Effector CD8-positive, alpha-beta T cell (primary cell): ENCODE measurements around the gene PTPRB.

ENCODE experiments used
- DNase-seq: peaks from one replicate; lab custom pipeline; 2025; lab: John Stamatoyannopoulos, UW

Gene PTPRB

DNA sequence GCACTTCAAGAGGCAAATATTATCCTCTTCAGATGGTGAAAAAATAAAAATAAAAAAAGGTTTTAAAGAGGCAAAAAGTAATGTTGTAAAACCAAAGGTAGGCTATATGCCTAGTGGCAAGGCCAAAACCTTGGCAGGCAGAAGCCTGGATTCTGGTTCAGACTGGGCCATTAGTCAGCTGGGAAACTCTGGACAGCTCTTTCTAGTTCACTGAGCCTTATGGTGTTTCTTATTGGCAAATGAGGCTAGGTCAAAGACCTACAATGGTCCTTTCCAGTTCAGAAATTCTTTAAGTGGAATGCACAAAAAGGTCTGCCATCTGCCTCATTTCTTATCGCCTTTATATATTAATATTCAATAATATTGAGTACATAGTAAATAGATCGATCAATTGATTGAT lies 44.6 kb downstream of the PTPRB start:
- DNase-seq, result no peak

DNA sequence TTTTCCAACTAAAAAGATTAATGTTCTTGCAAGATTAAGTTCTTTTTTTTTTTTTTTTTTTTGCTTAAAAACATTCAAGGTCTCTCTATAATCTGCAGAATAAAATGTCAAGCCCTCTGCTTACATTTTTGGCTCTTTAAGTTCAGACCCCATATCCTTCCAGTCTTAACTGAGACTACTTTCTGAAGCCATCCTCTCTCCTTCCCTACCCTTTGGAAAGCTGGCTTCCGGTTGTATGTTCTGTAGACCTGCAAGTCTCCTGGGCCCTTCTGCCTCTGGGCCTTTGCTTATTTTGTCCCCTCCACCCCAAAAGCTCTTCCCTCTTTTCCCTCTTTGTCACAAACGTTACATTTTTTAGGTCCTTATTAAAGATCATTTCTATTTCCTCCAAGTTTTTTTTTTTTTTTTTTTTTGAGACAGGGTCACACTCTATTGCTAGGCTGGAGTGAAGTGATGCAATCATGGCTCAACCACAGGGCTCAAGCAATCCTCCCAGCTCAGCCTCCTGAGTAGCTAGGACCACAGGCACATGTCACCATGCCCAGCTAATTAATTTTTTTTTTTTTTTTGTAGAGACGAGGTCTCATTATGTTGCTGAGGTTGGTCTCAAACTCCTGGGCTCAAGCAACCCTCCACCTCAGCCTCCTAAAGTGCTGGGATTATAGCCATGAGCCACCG lies 46.5 kb downstream of the PTPRB start:
- no peak for DNase-seq

DNA sequence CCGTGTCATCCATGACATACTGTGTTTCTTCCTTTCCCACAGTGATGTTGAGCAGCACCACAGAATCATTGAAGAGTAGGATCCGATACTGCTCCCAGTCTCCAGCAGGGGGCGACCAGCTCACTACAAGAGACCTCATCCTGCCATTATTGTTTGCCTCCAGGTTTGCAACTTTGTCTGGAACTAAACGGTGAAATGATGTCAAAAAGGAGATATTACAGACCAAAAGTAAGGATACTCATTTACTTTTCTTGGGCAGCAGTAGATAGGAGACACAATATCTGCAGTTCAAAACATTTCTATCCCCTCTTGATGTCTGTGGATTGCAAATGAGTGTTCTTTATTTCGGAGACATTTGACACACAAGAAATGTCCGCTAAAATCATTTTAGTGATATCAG lies 47.2 kb downstream of the PTPRB start:
- DNase-seq, result peak; percentile 4

DNA sequence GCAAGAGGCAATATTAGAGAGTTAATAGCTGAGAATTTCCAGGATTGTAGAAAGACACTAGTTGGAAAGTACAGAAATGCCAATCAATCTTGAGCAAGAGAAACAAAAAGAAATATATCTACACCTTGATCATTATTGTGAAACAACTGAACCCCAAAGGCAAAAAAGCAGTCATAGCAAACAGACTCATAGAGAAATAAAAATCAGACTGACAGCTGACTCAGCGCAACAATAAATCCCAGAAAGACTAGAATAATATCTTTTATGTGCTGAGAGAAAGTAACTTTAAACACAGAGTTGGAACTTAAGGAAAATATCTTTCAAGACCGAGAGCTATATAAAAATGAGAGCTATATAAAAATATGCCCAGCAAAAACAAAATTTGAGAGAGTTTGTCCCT lies 52.9 kb downstream of the PTPRB start:
- DNase-seq, result no peak

DNA sequence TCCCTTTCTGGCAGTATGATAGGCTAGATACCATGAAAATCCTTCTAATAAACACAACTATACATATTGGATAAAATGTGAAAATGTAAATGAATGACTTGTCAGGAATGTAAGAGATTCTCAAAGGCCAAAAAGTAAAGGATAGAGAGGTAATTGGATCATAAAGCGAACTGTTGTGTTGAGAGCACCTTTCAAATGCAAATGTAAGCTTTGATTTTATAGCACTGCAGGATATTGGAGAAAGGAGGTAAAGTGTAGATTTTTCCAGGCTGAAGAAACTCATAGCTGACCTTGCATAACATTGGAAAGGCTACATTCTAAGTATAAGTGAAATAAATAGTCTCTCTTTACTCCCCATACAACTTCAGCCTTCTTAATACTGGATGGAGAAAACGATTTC lies 54.0 kb downstream of the PTPRB start:
- no peak for DNase-seq

DNA sequence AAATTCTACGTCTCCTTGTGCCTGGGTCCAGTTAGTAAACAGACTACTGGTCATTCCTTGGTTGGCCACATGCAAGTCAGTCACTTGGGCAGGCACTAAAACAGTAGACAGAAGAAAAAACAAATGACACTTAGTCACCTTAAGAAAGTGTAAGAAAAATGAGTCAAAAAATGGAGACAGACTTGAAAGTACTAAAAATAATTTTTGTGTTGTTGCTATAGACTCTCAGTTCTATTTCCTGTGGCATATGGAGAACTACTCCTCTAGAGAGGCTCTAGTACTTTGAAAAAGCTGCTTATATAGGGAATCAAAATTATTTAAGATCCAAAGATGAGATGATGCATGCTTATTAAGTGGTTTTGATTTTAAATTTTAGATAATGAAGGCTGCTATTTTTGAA lies 56.0 kb downstream of the PTPRB start:
- no peak for DNase-seq

GRCh38 chr12:70577283-70577634 lies 60.0 kb downstream of the PTPRB start:
- no peak for DNase-seq

- no peak for DNase-seq
Measured at GRCh38 chr12:70576341-70577282, 60.6 kb downstream of the PTPRB start.

GRCh38 chr12:70571705-70572268 lies 65.4 kb downstream of the PTPRB start:
- no peak for DNase-seq

DNA sequence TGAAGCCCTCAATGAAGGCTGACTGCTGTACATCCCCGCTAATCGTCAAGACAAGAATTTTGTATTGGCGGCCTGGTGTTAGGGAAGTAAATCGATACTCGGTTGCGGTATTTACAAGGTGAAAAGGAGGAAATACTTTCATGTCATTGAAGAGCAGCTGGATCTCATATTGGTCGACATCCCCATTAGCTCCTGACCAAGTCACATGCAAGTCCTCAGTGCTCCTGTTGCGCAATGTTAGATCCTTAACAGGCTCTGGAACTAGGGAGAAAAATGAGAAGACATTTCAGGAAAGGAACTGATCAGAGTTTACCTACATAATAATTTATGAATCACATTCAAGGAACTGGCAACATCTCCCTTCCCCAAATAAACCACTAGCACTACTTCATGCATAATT lies 66.2 kb downstream of the PTPRB start:
- no peak for DNase-seq

DNA sequence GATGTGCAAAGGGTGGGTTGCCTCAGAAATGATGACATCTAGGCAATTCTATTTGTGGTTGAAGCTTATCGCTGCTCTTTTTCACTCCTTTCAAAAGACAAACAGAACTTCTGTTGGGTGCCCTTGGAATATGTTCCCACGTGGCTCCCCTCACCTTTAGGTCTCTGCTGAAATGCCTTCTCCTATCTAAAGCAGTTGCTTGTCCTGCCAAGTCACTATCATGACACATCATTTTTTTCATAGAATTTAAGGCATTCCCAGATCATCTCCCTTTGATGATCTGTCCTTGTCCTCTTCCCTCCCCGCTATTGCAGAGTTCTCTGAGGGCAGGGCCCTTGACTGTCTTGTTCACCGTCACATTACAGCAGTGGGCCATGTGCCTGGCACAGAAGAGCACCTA lies 75.7 kb downstream of the PTPRB start:
- no peak for DNase-seq

GRCh38 chr12:70560671-70561070 lies 76.6 kb downstream of the PTPRB start:
- no peak for DNase-seq

- no peak for DNase-seq
Measured at GRCh38 chr12:70559390-70559789, 77.8 kb downstream of the PTPRB start.

DNA sequence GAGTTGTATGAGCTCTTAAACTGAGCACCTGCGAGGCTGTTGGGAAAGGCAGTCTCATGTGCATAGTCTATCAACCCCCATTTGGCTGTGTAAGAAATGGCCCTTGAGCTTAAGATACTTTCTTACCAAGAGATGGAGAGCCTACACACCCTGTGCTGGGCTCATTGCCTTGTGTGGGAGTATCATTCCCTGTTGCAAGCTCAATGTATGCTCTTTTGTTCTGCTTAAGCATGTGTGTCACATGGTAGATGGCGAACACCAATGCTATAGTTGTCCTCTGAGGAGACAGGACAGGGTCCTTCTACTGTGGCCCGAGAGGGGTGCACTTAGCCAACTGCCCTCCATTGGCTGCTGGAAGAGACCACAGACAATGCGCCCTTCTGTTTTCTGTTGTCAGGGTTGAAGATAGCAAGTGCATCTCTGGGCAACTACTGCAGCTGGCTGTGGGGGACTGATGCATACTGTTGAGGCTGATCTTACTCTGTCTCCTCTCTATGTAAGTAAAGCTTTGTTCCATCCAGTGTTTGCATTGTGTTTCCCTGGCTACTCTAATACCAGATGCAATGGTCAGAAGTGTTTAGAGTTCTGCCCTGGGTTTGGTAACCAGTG lies 79.5 kb downstream of the PTPRB start:
- no peak for DNase-seq

- no peak for DNase-seq
Measured at GRCh38 chr12:70556179-70556869, 80.9 kb downstream of the PTPRB start.

- DNase-seq, result no peak
Measured at GRCh38 chr12:70555081-70555480, 82.1 kb downstream of the PTPRB start.

DNA sequence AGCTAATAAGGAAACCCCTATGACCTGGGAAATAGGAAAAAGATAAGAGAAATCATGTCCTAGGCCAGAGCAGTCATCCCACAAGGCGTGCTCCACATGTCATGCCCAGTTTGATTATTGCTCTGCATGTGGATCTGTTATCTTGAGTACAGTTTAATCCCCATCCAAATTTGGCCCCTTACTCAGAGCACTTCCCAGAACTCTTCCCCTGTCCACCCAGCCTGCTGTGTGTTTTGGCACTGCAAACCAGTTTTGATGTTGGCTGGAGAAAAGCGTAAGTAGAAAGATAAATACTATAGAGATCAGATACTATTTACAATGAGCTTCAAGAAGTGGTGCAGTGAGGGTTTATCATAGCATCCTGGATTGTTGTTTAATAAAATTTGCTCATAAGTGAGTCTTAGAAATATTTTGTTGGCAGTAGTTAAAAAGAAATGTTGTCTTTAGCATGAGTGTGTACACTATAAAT lies 83.8 kb downstream of the PTPRB start:
- DNase-seq, result no peak

GRCh38 chr12:70551731-70552130 lies 85.5 kb downstream of the PTPRB start:
- DNase-seq, result no peak

GRCh38 chr12:70550180-70550577 lies 87.0 kb downstream of the PTPRB start:
- DNase-seq, result no peak

DNA sequence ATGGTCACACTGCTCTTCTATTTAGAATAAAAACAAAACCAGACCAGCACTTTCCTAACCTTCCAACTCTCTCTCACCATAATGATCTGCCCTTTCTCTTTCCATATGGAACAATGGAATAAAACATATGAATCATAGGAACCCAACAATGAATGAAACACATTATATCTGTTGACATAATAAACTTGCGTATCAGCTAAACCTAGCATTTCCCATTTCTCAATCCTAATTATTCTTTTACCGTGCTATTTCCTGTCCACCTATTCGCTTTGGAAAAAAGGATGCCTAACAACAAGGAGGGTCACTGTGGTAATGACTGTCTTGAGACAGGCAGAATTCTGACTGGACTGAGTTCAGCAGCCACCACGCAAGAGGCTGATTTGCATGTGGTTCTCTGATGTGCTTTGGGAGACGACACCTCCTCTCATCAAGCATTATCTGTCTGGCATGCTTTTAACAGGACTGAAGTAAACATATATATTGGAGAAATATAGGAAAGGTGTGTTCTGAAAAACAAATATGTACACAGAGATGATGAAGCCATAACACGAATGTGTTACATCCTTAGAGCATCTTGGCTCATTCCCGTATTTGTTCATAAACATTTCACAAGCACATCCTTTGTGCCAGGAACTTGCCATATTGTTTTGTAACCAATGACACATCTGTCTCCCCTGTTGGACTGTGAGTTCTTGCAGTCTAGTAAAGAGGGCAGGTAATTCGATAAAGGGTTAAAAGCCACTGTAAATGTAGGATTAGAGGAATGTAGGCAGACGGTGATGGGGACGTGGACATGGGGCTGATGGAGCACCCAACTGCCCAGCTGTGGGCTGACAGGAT lies 87.7 kb downstream of the PTPRB start:
- DNase-seq, result no peak

DNA sequence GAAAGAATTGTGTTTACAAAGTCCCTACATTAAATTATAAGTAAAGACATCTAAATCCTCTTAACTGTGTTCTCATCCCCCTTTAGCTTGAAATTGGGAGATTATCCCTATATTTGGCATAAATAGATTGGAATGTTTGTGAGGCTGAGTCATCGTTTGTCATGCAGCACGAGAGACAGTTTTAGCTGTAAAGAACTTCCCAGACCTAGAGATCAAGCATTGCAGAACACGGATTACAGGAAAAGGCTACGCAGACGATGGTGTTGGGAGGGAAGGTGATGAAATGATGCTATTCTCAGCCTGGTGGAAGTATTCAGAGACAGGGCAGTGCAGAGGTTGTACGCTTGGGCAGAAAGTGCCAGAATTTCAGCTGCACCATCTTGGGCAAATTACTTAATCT lies 93.8 kb downstream of the PTPRB start:
- no peak for DNase-seq
